Activated CD8-positive, alpha-beta memory T cell treated with anti-CD3 and anti-CD28 coated beads for 36 hours (primary cell): ENCODE results near the gene SMYD4. TPM values are rescaled to one million over a fixed set of nuclear protein-coding genes. Genes with fewer than 3 reads are reported as not detected.
"Not testable (repeated sequence)": the region's sequence is repeated elsewhere in the genome, so short reads cannot be mapped to it uniquely, and the experiment has no call there.

Experiments
- CTCF ChIA-PET: fragments of 350-600 bp; sonication (Branson Sonifier 250); formaldehyde crosslinking; loops from one replicate; lab custom pipeline; 2021; ENCODE audit warnings: antibody characterized with exemption; lab: Charles Lee
- POLR2A ChIA-PET: fragments of 350-600 bp; sonication (Branson Sonifier 250); formaldehyde crosslinking; loops from one replicate; lab custom pipeline; 2021; ENCODE audit warnings: antibody characterized with exemption; lab: Charles Lee
- total RNA-seq, 2 experiments: library from RNA; stranded (reverse); gene quantifications; one replicate each; pipeline ENCODE4 v1.2.3, GENCODE V29; 2021

Gene SMYD4
- total RNA-seq, 2 experiments from 2014 or later, result 19.4 to 26.4 TPM

- CTCF ChIA-PET, result interaction anchor here (1.2 to 2.2 kb wide), 2 partner anchors 13 to 45 kb away, joined by 5 to 7 read pairs; no protein-coding TSS in a partner anchor
- POLR2A ChIA-PET, result no interaction called here
Observed at GRCh38 chr17:1766382-1767135, 63.1 kb downstream of the SMYD4 start.

- ChIA-PET POLR2A (interaction anchor here (0.6 to 0.7 kb wide), 2 partner anchors 136 to 158 kb away, joined by 4 to 10 read pairs; no protein-coding TSS in a partner anchor), CTCF (interaction anchor here (1.2 to 2.2 kb wide), 2 partner anchors 12 to 44 kb away, joined by 5 to 7 read pairs; no protein-coding TSS in a partner anchor)
Observed at GRCh38 chr17:1765576-1765975, 64.1 kb downstream of the SMYD4 start.

GRCh38 chr17:1764705-1765104 lies 65.0 kb downstream of the SMYD4 start:
- CTCF ChIA-PET, POLR2A ChIA-PET: not testable (repeated sequence)

- CTCF ChIA-PET, result no interaction called here
- POLR2A ChIA-PET, result no interaction called here
Observed at GRCh38 chr17:1764284-1764683, 65.4 kb downstream of the SMYD4 start.

- CTCF ChIA-PET, result interaction anchor here (1.0 kb wide), 1 partner anchor 41 kb away, joined by 3 read pairs; no protein-coding TSS in a partner anchor
- POLR2A ChIA-PET, result interaction anchor here (0.6 kb wide), 1 partner anchor 467 kb away, joined by 6 read pairs; no protein-coding TSS in a partner anchor
Observed at GRCh38 chr17:1762901-1763898, 66.5 kb downstream of the SMYD4 start.

- CTCF ChIA-PET, result interaction anchor here (1.0 kb wide), 1 partner anchor 40 kb away, joined by 3 read pairs; no protein-coding TSS in a partner anchor
- POLR2A ChIA-PET, result interaction anchor here (0.5 to 0.6 kb wide), 2 partner anchors 8 to 468 kb away, joined by 3 to 6 read pairs; no protein-coding TSS in a partner anchor
Observed at GRCh38 chr17:1762233-1762900, 67.3 kb downstream of the SMYD4 start.

GRCh38 chr17:1759529-1759928 lies 70.2 kb downstream of the SMYD4 start:
- POLR2A ChIA-PET, result no interaction called here
- CTCF ChIA-PET, result interaction anchor here (1.0 to 1.2 kb wide), 2 partner anchors 10 to 14 kb away, joined by 3 to 4 read pairs; no protein-coding TSS in a partner anchor

- POLR2A ChIA-PET, result no interaction called here
- CTCF ChIA-PET, result no interaction called here
Observed at GRCh38 chr17:1758807-1759206, 70.9 kb downstream of the SMYD4 start.

- ChIA-PET POLR2A (no interaction called here), CTCF (no interaction called here)
Observed at GRCh38 chr17:1755827-1756262, 73.9 kb downstream of the SMYD4 start.

- ChIA-PET CTCF (no interaction called here), POLR2A (no interaction called here)
Observed at GRCh38 chr17:1755252-1755826, 74.4 kb downstream of the SMYD4 start.

GRCh38 chr17:1754430-1755112 lies 75.1 kb downstream of the SMYD4 start:
- ChIA-PET POLR2A (interaction anchor here (0.6 kb wide), 1 partner anchor 114 kb away, joined by 3 read pairs; no protein-coding TSS in a partner anchor), CTCF (no interaction called here)

- CTCF ChIA-PET, result interaction anchor here (1.8 kb wide), 1 partner anchor 12 kb away, joined by 5 read pairs; no protein-coding TSS in a partner anchor
- POLR2A ChIA-PET, result interaction anchor here (0.6 kb wide), 1 partner anchor 115 kb away, joined by 3 read pairs; no protein-coding TSS in a partner anchor
Observed at GRCh38 chr17:1753767-1754429, 75.8 kb downstream of the SMYD4 start.

GRCh38 chr17:1752425-1753262 lies 77.1 kb downstream of the SMYD4 start:
- CTCF ChIA-PET, result interaction anchor here (1.8 kb wide), 1 partner anchor 13 kb away, joined by 5 read pairs; no protein-coding TSS in a partner anchor
- POLR2A ChIA-PET, result no interaction called here

GRCh38 chr17:1750628-1751027 lies 79.1 kb downstream of the SMYD4 start:
- ChIA-PET POLR2A (no interaction called here), CTCF (no interaction called here)

GRCh38 chr17:1746975-1747543 lies 82.6 kb downstream of the SMYD4 start:
- POLR2A ChIA-PET, result no interaction called here
- CTCF ChIA-PET, result no interaction called here

GRCh38 chr17:1745513-1746020 lies 84.1 kb downstream of the SMYD4 start:
- ChIA-PET CTCF (interaction anchor here (1.4 kb wide), 1 partner anchor 15 kb away, joined by 3 read pairs; no protein-coding TSS in a partner anchor), POLR2A (no interaction called here)
